ENCODE measurements around the gene KLHL22.

DNA sequence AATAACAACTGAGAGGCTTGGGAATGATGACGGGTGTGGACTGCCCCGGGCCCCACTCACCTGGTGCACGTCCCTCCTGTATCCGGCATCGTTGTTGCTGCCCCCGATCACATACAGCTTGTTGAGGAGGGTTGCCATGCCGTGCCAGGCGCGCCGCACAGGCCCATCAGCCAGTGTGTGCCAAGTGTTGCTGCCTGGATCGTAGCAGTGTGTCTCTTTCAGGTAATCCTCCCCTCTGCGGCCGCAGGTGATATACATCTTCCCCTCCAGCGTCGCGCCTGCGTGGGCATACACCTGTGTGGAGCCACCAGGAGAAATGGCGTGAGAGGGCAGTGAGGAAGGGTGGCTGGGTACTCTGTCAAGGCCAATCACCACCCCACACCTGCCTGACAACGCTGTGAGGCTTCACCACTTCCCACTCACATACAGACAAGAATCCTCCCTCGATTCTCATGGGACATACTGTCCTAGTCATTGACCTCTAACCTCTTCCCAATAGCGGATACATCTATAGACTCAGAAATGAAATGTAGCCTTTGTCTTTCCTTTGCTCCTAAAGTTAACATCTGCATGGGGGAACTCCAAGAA lies 49.1 kb downstream of the KLHL22 start:
- no peak for TF ChIP-seq EZH2 (IDR thresholded peaks at IDR 0.05; ENCODE audit: borderline replicate concordance, low read length)
- TF ChIP-seq CTCF (IDR thresholded peaks at IDR 0.05; ENCODE audit: low read length): no peak

All from OCI-LY1 (cell line).